Activated B cell treated with CpG ODN at 0.5 μM for 24 hours (primary cell): ENCODE results near the gene ZDHHC16. TPM values are rescaled to one million over a fixed set of nuclear protein-coding genes. Genes with fewer than 3 reads are reported as not detected.

Experiments
- ATAC-seq: fragments of 200-7000 bp; cut with Tn5 transposase; one replicate; pipeline ENCODE4 v1.10.0; 2021; ENCODE audit warnings: low read depth, mild to moderate bottlenecking, moderate library complexity
- CTCF ChIA-PET: fragments of 350-600 bp; sonication (Branson Sonifier 250); formaldehyde crosslinking; loops from one replicate; lab custom pipeline; 2021; ENCODE audit warnings: antibody characterized with exemption; lab: Charles Lee
- POLR2A ChIA-PET: fragments of 350-600 bp; sonication (Branson Sonifier 250); formaldehyde crosslinking; loops from one replicate; lab custom pipeline; 2021; ENCODE audit warnings: antibody characterized with exemption; lab: Charles Lee
- DNase-seq: peaks from one replicate; pipeline ENCODE4 v3.0.0; 2022
- H3K27ac Mint-ChIP-seq: one replicate; pipeline ENCODE4 v1.8.0; 2020; ENCODE audit warnings: mixed read lengths
- H3K27me3 Mint-ChIP-seq: one replicate; pipeline ENCODE4 v1.8.0; 2021; ENCODE audit warnings: mixed read lengths
- H3K36me3 Mint-ChIP-seq: one replicate; pipeline ENCODE4 v1.8.0; 2021; ENCODE audit warnings: low read depth, mixed read lengths
- H3K4me1 Mint-ChIP-seq: one replicate; pipeline ENCODE4 v1.8.0; 2021; ENCODE audit warnings: mixed read lengths
- H3K4me3 Mint-ChIP-seq: one replicate; pipeline ENCODE4 v1.8.0; 2020; ENCODE audit warnings: mild to moderate bottlenecking, mixed read lengths
- H3K9me3 Mint-ChIP-seq: one replicate; pipeline ENCODE4 v1.8.0; 2020; ENCODE audit warnings: mixed read lengths
- intact Hi-C: fragments of 100-400 bp; cut with micrococcal nuclease; formaldehyde crosslinking; loops from one replicate; pipeline ENCODE4 v1.15.1; 2024
- total RNA-seq: library from RNA; stranded (reverse); gene quantifications from 2 replicates; pipeline ENCODE4 v1.2.3, GENCODE V29; 2022
- TF ChIP-seq, protein P1 (sequence below): fragments of 200-600 bp; IDR thresholded peaks from one replicate; pipeline ENCODE4 v1.8.0; 2022; ENCODE audit warnings: antibody characterized with exemption, mild to moderate bottlenecking

Gene ZDHHC16
- total RNA-seq, 1 donor from 2014 or later: 40.6 TPM

- TF ChIP-seq, protein P1, sequence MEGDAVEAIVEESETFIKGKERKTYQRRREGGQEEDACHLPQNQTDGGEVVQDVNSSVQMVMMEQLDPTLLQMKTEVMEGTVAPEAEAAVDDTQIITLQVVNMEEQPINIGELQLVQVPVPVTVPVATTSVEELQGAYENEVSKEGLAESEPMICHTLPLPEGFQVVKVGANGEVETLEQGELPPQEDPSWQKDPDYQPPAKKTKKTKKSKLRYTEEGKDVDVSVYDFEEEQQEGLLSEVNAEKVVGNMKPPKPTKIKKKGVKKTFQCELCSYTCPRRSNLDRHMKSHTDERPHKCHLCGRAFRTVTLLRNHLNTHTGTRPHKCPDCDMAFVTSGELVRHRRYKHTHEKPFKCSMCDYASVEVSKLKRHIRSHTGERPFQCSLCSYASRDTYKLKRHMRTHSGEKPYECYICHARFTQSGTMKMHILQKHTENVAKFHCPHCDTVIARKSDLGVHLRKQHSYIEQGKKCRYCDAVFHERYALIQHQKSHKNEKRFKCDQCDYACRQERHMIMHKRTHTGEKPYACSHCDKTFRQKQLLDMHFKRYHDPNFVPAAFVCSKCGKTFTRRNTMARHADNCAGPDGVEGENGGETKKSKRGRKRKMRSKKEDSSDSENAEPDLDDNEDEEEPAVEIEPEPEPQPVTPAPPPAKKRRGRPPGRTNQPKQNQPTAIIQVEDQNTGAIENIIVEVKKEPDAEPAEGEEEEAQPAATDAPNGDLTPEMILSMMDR: no peak
Observed at GRCh38 chr10:97503406-97503805, 57.4 kb downstream of the ZDHHC16 start.

GRCh38 chr10:97505152-97505551 is 59.2 kb downstream of the ZDHHC16 start:
- CTCF ChIA-PET: no interaction called here

More at GRCh38 chr10:97503406-97503805, 57.4 kb downstream of the ZDHHC16 start:
- H3K27me3 Mint-ChIP-seq: peaks cover 33% of the 10 kb centered on the region
- ChIA-PET CTCF (interaction anchor here (0.5 kb wide), 1 partner anchor 45 kb away, joined by 4 read pairs; no protein-coding TSS in a partner anchor), POLR2A (no interaction called here)
- H3K36me3 Mint-ChIP-seq: no peaks in the 10 kb centered on the region
- no peak overlapping the region for H3K27ac Mint-ChIP-seq
- intact Hi-C loops: no loop called here
- H3K4me1 Mint-ChIP-seq: peaks cover 13% of the 10 kb centered on the region
- no peak for DNase-seq
- no peak for ATAC-seq
- no peak overlapping the region for H3K4me3 Mint-ChIP-seq
- no peaks in the 10 kb centered on the region for H3K9me3 Mint-ChIP-seq

DNA sequence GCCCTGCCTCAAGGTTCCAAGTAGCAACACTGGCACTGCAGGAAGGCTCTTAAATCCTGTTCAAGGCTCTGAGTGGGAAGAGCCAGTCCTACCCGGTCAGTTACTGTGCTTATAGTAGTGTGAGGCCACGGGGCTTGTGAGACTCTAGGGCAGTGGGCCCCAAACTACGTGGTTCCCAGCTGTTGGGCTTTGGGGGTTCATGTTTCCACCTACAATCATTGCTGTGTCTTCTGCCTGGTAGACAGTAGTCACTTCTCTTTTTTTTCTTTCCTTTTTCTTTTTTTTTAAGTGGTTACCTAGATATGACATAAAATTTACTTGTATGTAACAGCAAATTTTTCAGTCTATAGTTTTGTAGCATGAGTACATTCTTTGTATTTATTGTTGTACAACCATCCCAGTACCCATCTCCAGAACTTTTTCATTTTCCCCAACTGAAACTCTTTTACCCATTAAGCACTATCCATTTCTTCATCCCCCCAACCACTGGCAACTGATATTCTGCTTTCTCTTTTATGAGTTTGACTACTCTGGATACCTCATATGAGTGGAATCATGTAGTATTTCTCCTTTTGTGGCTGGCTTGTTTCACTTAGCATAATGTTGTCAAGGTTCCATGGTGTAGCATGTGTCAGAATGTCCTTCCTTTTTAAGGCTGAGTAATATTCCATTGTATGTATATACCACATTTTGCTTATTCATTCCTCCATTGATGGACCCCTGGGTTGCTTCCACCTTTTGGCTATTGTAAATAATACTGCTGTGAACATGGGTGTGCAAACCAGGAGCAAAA is 60.4 kb downstream of the ZDHHC16 start:
- Mint-ChIP-seq H3K4me3 (no peak overlapping the region), H3K27ac (no peak overlapping the region), H3K9me3 (no peaks in the 10 kb centered on the region), H3K27me3 (peaks cover 22% of the 10 kb centered on the region), H3K4me1 (peaks cover 8% of the 10 kb centered on the region), H3K36me3 (no peaks in the 10 kb centered on the region)
- intact Hi-C loops: no loop called here
- ChIA-PET CTCF (no interaction called here), POLR2A (no interaction called here)
- ATAC-seq (no peak), DNase-seq (no peak)
- TF ChIP-seq, protein P1: no peak

More at GRCh38 chr10:97505152-97505551, 59.2 kb downstream of the ZDHHC16 start:
- H3K4me1 Mint-ChIP-seq: peaks cover 8% of the 10 kb centered on the region
- ATAC-seq: no peak
- no peak for DNase-seq
- no peaks in the 10 kb centered on the region for H3K9me3 Mint-ChIP-seq
- POLR2A ChIA-PET: no interaction called here
- no peaks in the 10 kb centered on the region for H3K36me3 Mint-ChIP-seq
- H3K27me3 Mint-ChIP-seq: peaks cover 33% of the 10 kb centered on the region
- TF ChIP-seq, protein P1: no peak
- H3K27ac Mint-ChIP-seq: no peak overlapping the region
- H3K4me3 Mint-ChIP-seq: no peak overlapping the region
- intact Hi-C loops: no loop called here

Other genes starting within 250 kb of the ZDHHC16 start
- gene ARHGAP19, start 153.5 kb upstream of the ZDHHC16 start, total RNA-seq: 14.7 and 17.8 TPM in 2 replicates
- 6.9 TPM in 2 replicates for gene FRAT1, start 126.9 kb upstream of the ZDHHC16 start, total RNA-seq
- gene FRAT2, start 111.4 kb upstream of the ZDHHC16 start, total RNA-seq: 9.7 and 10.9 TPM in 2 replicates
- 61.8 and 62.6 TPM in 2 replicates for gene RRP12, start 44.8 kb upstream of the ZDHHC16 start, total RNA-seq
- gene PGAM1, start 20.0 kb upstream of the ZDHHC16 start, total RNA-seq: 162 and 166 TPM in 2 replicates
- gene EXOSC1, start 169 bp upstream of the ZDHHC16 start, total RNA-seq: 47.4 and 53.8 TPM in 2 replicates
- 83.0 and 89.2 TPM in 2 replicates for gene MMS19, start 52.2 kb downstream of the ZDHHC16 start, total RNA-seq
- gene UBTD1, start 52.7 kb downstream of the ZDHHC16 start, total RNA-seq: 0.91 and 1.0 TPM in 2 replicates
- not detected in 2 replicates for gene ANKRD2, start 126.6 kb downstream of the ZDHHC16 start, total RNA-seq
- gene HOGA1, start 138.2 kb downstream of the ZDHHC16 start, total RNA-seq: not detected in 2 replicates
- gene C10orf62, start 143.5 kb downstream of the ZDHHC16 start, total RNA-seq: not detected in 2 replicates
- 1.5 and 2.9 TPM in 2 replicates for gene MORN4, start 187.3 kb downstream of the ZDHHC16 start, total RNA-seq
- gene PI4K2A, start 194.5 kb downstream of the ZDHHC16 start, total RNA-seq: 15.0 and 15.1 TPM in 2 replicates
- gene AVPI1, start 241.1 kb downstream of the ZDHHC16 start, total RNA-seq: 0.51 and 1.2 TPM in 2 replicates